ENCODE results near the gene ATP6V1E1. TPM values are rescaled to one million over a fixed set of nuclear protein-coding genes. Genes with fewer than 3 reads are reported as not detected.
"Not testable (repeated sequence)": the region's sequence is repeated elsewhere in the genome, so short reads cannot be mapped to it uniquely, and the experiment has no call there.

ATP6V1E1 gene
- total and polyA plus RNA-seq, 4 donors = 135 to 158 (median 140) TPM

DNA sequence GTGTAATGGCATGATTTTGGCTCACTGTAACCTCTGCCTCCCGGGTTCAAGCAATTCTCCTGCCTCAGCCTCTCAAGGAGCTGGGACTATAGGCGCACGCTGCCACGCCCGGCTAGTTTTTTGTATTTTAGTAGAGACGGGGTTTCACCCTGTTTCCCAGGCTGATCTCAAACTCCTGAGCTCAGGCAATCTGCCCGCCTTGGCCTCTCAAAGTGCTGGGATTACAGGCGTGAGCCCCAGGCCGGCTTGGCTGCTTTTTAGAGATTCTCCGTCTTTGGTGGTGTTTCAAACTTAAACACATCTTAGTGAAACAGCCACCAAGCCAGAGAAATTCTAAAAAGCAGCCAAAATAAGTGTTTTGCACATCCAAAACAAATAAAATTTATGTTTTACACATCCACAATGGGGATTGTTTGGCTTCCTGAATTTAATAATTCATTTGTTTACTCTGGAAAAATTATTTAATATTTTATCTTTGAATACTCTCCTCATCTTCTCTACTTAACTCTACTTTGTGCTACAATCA, 28.4 kb upstream of the ATP6V1E1 start:
- H3K4me3 ChIP-seq (ENCODE audit: low read depth, low read length) = no peak overlapping the region
- peaks cover 31% of the 10 kb centered on the region for H3K36me3 ChIP-seq (ENCODE audit: control insufficient read depth, insufficient read depth, low read length)
- H3K4me1 ChIP-seq (ENCODE audit: control insufficient read depth, insufficient read depth, low read length) = no peaks in the 10 kb centered on the region
- WGBS (ENCODE audit: insufficient coverage) = 86% methylated on average over 8 of the region's 10 CpGs
- peak in 1 of 6 donors; percentile 11 for DNase-seq (ENCODE audit: low read depth in 4 of 6, low spot score in 6 of 6)
- no peaks in the 10 kb centered on the region for H3K9me3 ChIP-seq (ENCODE audit: control insufficient read depth, insufficient read depth, low read length)
- no peaks in the 10 kb centered on the region for H3K27me3 ChIP-seq (ENCODE audit: control insufficient read depth, insufficient read depth, low read length)
- H3K27ac ChIP-seq (ENCODE audit: low read depth, low read length) = no peak overlapping the region

DNA sequence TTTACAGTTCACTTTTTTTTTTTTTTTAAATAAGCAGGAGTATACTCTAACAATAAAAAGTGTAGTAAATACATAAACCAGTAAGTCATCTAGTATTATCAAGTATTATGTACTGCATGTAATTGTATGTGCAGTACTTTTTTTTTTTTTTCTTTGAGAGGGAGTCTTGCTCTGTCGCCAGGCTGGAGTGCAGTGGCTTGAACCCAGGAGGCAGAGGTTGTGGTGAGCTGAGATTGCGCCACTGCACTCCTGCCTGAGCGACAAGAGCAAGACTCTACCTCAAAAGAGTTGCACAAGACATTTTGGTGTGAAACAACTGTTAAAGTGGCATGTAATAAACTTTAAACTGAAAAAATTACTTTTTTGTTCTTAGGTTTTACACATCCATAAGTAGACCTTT, 26.7 kb upstream of the ATP6V1E1 start:
- no peaks in the 10 kb centered on the region for H3K4me1 ChIP-seq (ENCODE audit: control insufficient read depth, insufficient read depth, low read length)
- H3K27me3 ChIP-seq (ENCODE audit: control insufficient read depth, insufficient read depth, low read length) = no peaks in the 10 kb centered on the region
- H3K36me3 ChIP-seq (ENCODE audit: control insufficient read depth, insufficient read depth, low read length) = peaks cover 22% of the 10 kb centered on the region
- DNase-seq (ENCODE audit: low read depth in 4 of 6, low spot score in 6 of 6) = no peak
- H3K4me3 ChIP-seq (ENCODE audit: low read depth, low read length) = no peak overlapping the region
- no peak overlapping the region for H3K27ac ChIP-seq (ENCODE audit: low read depth, low read length)
- 90% methylated on average over 3 of the region's 3 CpGs for WGBS (ENCODE audit: insufficient coverage)
- H3K9me3 ChIP-seq (ENCODE audit: control insufficient read depth, insufficient read depth, low read length) = no peaks in the 10 kb centered on the region

DNA sequence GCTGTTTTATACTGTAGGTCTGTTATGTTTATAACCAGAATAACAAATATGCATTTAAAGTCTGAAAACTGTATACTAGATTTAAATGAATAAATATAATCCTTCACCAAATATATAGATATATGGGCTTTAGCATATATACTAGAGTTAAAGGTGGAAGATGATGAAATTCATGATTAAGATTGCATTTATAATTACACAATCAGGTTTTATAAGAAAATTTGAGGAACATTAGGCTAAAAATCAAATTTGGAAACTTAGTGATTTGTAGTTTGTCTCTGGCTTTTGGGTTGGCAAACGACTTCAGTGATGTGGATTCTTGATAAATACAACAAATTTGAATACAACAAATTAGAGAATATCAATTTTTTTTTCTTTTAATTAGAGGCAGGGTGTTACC, 20.0 kb upstream of the ATP6V1E1 start:
- no peak for DNase-seq (ENCODE audit: low read depth in 4 of 6, low spot score in 6 of 6)
- Histone ChIP-seq H3K4me1 (ENCODE audit: control insufficient read depth, insufficient read depth, low read length) (no peaks in the 10 kb centered on the region), H3K9me3 (ENCODE audit: control insufficient read depth, insufficient read depth, low read length) (no peaks in the 10 kb centered on the region), H3K27ac (ENCODE audit: low read depth, low read length) (no peak overlapping the region), H3K36me3 (ENCODE audit: control insufficient read depth, insufficient read depth, low read length) (no peaks in the 10 kb centered on the region), H3K27me3 (ENCODE audit: control insufficient read depth, insufficient read depth, low read length) (no peaks in the 10 kb centered on the region), H3K4me3 (ENCODE audit: low read depth, low read length) (no peak overlapping the region)
- WGBS (ENCODE audit: insufficient coverage) = no CpG with 5 or more reads among the region's 1 CpG

DNA sequence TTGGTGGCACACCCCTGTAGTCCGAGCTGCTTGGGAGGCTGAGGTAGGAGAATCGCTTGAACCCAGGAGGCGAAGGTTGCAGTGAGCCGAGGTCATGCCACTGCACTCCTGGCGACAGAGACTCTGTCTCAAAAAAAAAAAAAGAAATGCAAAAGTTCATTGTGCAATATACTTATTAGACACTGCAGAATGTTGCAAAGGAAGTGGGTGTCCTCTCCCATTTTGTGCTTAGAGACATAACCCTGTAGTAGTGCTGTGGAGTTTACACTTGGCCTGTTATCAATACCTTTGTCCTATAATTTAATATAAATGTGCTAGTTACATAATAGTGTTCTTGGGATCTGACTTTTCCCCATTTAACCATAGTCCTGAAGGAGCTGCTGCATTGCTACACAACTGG, 19.4 kb upstream of the ATP6V1E1 start:
- no peaks in the 10 kb centered on the region for H3K36me3 ChIP-seq (ENCODE audit: control insufficient read depth, insufficient read depth, low read length)
- no peak overlapping the region for H3K4me3 ChIP-seq (ENCODE audit: low read depth, low read length)
- no CpG with 5 or more reads among the region's 5 CpGs for WGBS (ENCODE audit: insufficient coverage)

DNA sequence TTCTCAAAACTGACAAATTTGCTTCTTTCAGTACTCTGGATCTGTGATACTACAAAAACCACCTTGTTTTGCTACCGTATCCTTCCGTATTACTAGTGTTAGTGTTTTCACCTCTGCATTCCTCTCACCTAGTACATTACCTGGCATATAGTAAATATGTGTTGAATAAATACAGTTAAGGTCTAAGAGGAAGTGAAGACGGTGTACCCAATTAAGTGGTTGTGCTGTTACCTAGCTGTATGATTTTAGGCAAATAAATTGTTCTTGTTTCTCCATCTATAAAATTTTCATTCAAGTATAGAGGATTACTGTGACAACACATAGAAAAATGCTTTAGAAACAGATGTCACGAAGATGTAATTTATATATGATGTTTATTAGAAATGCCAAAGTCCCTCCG, 18.9 kb upstream of the ATP6V1E1 start:
- no peak for DNase-seq (ENCODE audit: low read depth in 4 of 6, low spot score in 6 of 6)
- no peak overlapping the region for H3K27ac ChIP-seq (ENCODE audit: low read depth, low read length)

More for the DNA sequence above, 19.4 kb upstream of the ATP6V1E1 start:
- no peak overlapping the region for H3K27ac ChIP-seq (ENCODE audit: low read depth, low read length)
- H3K9me3 ChIP-seq (ENCODE audit: control insufficient read depth, insufficient read depth, low read length) = no peaks in the 10 kb centered on the region
- no peaks in the 10 kb centered on the region for H3K27me3 ChIP-seq (ENCODE audit: control insufficient read depth, insufficient read depth, low read length)
- no peaks in the 10 kb centered on the region for H3K4me1 ChIP-seq (ENCODE audit: control insufficient read depth, insufficient read depth, low read length)
- DNase-seq (ENCODE audit: low read depth in 4 of 6, low spot score in 6 of 6) = no peak

DNA sequence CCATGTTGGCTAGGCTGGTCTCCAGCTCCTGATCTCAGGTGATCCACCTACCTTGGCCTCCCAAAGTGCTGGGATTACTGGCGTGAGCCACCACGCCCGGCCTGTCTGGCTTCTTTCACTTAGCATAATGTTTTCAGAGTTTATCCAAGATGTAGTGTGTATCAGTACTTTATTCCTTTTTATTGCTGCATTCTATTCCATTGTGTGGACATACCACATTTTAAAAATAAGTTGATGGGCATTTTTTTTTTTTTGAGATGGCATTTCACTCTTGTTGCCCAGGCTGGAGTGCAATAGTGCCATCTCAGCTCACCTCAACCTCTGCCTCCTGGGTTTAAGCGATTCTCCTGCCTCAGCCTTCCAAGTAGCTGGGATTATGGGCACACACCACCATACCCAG, 13.8 kb upstream of the ATP6V1E1 start:
- H3K4me1 ChIP-seq (ENCODE audit: control insufficient read depth, insufficient read depth, low read length) = peaks cover 10% of the 10 kb centered on the region
- not testable (repeated sequence) for H3K9me3 ChIP-seq (ENCODE audit: control insufficient read depth, insufficient read depth, low read length); H3K27ac ChIP-seq (ENCODE audit: low read depth, low read length); DNase-seq (ENCODE audit: low read depth in 4 of 6, low spot score in 6 of 6); H3K27me3 ChIP-seq (ENCODE audit: control insufficient read depth, insufficient read depth, low read length); H3K36me3 ChIP-seq (ENCODE audit: control insufficient read depth, insufficient read depth, low read length); H3K4me3 ChIP-seq (ENCODE audit: low read depth, low read length)
- no CpG with 5 or more reads among the region's 4 CpGs for WGBS (ENCODE audit: insufficient coverage)

More for the DNA sequence above, 18.9 kb upstream of the ATP6V1E1 start:
- H3K9me3 ChIP-seq (ENCODE audit: control insufficient read depth, insufficient read depth, low read length) = no peaks in the 10 kb centered on the region
- WGBS (ENCODE audit: insufficient coverage) = 90% methylated on average over 2 of the region's 5 CpGs
- no peaks in the 10 kb centered on the region for H3K36me3 ChIP-seq (ENCODE audit: control insufficient read depth, insufficient read depth, low read length)
- no peaks in the 10 kb centered on the region for H3K4me1 ChIP-seq (ENCODE audit: control insufficient read depth, insufficient read depth, low read length)
- H3K27me3 ChIP-seq (ENCODE audit: control insufficient read depth, insufficient read depth, low read length) = no peaks in the 10 kb centered on the region
- no peak overlapping the region for H3K4me3 ChIP-seq (ENCODE audit: low read depth, low read length)

DNA sequence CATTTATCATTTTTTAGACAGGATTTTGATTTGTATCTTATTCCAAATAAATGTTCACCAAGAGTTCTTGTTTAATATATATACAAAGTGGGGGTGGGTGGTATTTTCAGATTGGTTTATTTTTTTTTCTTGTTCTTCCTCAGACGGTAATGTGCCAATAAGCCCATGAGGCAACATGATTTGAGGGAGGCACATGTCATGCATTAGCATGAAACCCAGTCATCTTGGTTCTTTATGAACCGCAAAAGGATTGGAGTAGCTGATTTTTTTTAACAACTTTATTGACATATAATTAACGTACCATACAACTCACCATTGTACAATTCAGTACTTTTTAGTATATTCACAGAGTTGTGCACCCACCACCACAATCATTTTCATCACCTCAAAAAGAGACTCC, 12.7 kb upstream of the ATP6V1E1 start:
- 100% methylated on average over 1 of the region's 3 CpGs for WGBS (ENCODE audit: insufficient coverage)

DNA sequence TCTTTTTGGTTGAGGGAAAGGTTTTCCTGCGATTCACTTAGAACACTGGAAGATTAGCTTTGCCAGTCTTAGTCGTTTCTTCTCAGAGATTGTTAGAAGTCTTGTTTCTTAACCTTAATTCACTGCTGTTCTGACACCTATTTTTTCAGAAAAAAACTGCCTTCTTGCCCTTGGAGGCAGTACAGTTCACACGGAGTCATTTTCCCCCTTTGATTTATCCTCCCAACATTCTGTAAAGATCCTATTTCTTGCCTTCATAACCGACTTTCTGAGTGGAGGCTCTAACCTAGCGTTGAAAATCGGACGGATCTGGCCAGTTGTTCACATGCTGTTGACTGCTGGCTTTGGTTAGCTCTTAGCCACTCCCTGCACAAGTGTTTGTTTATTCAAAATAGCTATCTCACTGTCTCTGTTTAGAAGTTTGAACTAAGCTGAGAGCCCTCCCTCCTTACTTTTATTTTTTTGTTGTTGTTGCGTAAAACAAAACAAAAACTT, 10.7 kb upstream of the ATP6V1E1 start:
- no peaks in the 10 kb centered on the region for H3K9me3 ChIP-seq (ENCODE audit: control insufficient read depth, insufficient read depth, low read length)
- no peaks in the 10 kb centered on the region for H3K36me3 ChIP-seq (ENCODE audit: control insufficient read depth, insufficient read depth, low read length)
- H3K4me3 ChIP-seq (ENCODE audit: low read depth, low read length) = peak overlapping the region; percentile 89
- peak in 5 of 6 donors; percentile 1 to 46 (median 37) for DNase-seq (ENCODE audit: low read depth in 4 of 6, low spot score in 6 of 6)
- 0% methylated on average over 6 of the region's 8 CpGs for WGBS (ENCODE audit: insufficient coverage)
- H3K4me1 ChIP-seq (ENCODE audit: control insufficient read depth, insufficient read depth, low read length) = peaks cover 11% of the 10 kb centered on the region
- H3K27ac ChIP-seq (ENCODE audit: low read depth, low read length) = peak overlapping the region; percentile 99
- H3K27me3 ChIP-seq (ENCODE audit: control insufficient read depth, insufficient read depth, low read length) = no peaks in the 10 kb centered on the region

More for the DNA sequence above, 12.7 kb upstream of the ATP6V1E1 start:
- Histone ChIP-seq H3K4me1 (ENCODE audit: control insufficient read depth, insufficient read depth, low read length) (peaks cover 11% of the 10 kb centered on the region), H3K9me3 (ENCODE audit: control insufficient read depth, insufficient read depth, low read length) (no peaks in the 10 kb centered on the region), H3K36me3 (ENCODE audit: control insufficient read depth, insufficient read depth, low read length) (no peaks in the 10 kb centered on the region), H3K4me3 (ENCODE audit: low read depth, low read length) (no peak overlapping the region), H3K27ac (ENCODE audit: low read depth, low read length) (no peak overlapping the region), H3K27me3 (ENCODE audit: control insufficient read depth, insufficient read depth, low read length) (no peaks in the 10 kb centered on the region)
- no peak for DNase-seq (ENCODE audit: low read depth in 4 of 6, low spot score in 6 of 6)

DNA sequence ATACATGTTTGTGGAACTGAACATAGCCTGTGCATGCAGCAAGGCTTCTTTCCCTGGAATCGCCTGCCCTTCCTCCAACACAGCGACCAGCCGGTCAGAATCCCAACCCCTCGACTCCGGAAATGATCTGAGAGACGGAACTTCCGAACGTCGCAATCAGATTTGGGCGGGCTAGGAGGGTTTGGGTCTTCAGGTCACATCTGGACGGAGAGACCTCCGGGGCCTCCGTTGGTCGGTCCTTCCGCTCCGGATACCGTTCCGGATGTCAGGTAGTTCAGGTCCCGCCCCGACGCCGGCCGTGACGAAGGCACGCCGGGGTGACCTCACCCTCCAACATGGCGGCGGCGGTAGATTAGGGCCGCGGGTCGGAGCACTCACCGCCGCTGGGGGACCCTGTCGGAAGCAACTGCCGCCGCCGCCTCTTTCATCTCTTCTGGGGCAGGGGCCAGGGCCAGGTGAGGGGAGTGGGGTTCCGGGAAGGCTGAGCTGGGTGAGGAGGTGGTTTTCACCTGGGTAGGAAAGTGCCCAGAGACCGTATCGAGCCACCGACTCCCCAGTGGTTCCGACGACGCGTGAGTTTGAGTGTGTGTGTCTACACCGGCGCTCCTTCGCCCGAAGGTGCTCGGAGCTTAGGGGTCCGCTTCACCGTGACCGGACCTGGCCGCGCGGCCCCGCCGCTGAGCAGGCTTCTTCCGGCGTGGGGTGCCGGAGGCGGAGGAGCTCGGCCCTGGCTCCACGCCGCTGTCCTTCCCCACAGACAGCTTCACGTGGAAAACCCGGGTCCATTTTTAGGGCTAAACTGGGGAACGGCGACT, 10.1 kb upstream of the ATP6V1E1 start, which contains the start of gene BCL2L13:
Gene BCL2L13, plus strand, starts transcription at position 326 of the 815 bp plus-strand sequence. CDS start 16,955 bp downstream, outside the sequence.
- Histone ChIP-seq H3K27me3 (ENCODE audit: control insufficient read depth, insufficient read depth, low read length) (no peaks in the 10 kb centered on the region), H3K27ac (ENCODE audit: low read depth, low read length) (peak within 1 kb of the TSS; percentile 99), H3K9me3 (ENCODE audit: control insufficient read depth, insufficient read depth, low read length) (no peaks in the 10 kb centered on the region), H3K4me1 (ENCODE audit: control insufficient read depth, insufficient read depth, low read length) (peaks cover 11% of the 10 kb centered on the region), H3K4me3 (ENCODE audit: low read depth, low read length) (peak within 1 kb of the TSS; percentile 89), H3K36me3 (ENCODE audit: control insufficient read depth, insufficient read depth, low read length) (no peaks in the 10 kb centered on the region)
- WGBS (ENCODE audit: insufficient coverage) = 0% methylated on average over 60 of the region's 70 CpGs
- DNase-seq (ENCODE audit: low read depth in 4 of 6, low spot score in 6 of 6) = peak; percentile 81 to 97 (median 92)

DNA sequence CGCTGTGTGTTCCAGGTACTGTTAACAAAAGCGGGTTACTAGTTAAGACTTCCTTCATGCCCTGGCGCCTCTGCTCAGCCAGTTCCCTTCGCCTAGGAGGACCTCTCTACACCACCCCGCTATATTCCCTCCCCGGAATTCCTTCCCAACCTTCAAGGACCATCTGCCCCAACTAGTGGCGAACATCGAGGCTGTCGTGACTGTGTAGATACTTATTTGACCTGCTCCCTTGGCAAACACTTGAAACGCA, 9.6 kb upstream of the ATP6V1E1 start:
- WGBS (ENCODE audit: insufficient coverage) = 0% methylated on average over 10 of the region's 10 CpGs
- Histone ChIP-seq H3K9me3 (ENCODE audit: control insufficient read depth, insufficient read depth, low read length) (no peaks in the 10 kb centered on the region), H3K27me3 (ENCODE audit: control insufficient read depth, insufficient read depth, low read length) (no peaks in the 10 kb centered on the region), H3K36me3 (ENCODE audit: control insufficient read depth, insufficient read depth, low read length) (no peaks in the 10 kb centered on the region), H3K4me3 (ENCODE audit: low read depth, low read length) (peak overlapping the region; percentile 89), H3K27ac (ENCODE audit: low read depth, low read length) (peak overlapping the region; percentile 99), H3K4me1 (ENCODE audit: control insufficient read depth, insufficient read depth, low read length) (peaks cover 11% of the 10 kb centered on the region)
- DNase-seq (ENCODE audit: low read depth in 4 of 6, low spot score in 6 of 6) = no peak
